Neural progenitor cell (in vitro differentiated cells): Measurements from ENCODE around the gene LIMS2. TPM values are rescaled to one million over a fixed set of nuclear protein-coding genes. Genes with fewer than 3 reads are reported as not detected.

ENCODE experiments used
- DNase-seq: peaks from one replicate; pipeline ENCODE4 v3.0.0-alpha.2; 2016; ENCODE audit warnings: low spot score
- H2AFZ ChIP-seq: fragments of 200-600 bp; sonication (generic); replicated peaks from 2 replicates; pipeline ENCODE4 v1.6.1; 2016; ENCODE audit warnings: antibody characterized with exemption
- H3F3A ChIP-seq: fragments of 200-600 bp; sonication (generic); 2 replicates; pipeline ENCODE4 v1.6.1; 2016; ENCODE audit warnings: antibody characterized with exemption, low read depth
- H3K27ac ChIP-seq: fragments of 200-600 bp; sonication (generic); 2 replicates; pipeline ENCODE4 v1.5.1; 2016; ENCODE audit warnings: mild to moderate bottlenecking
- H3K27me3 ChIP-seq: fragments of 200-600 bp; sonication (generic); 2 replicates; pipeline ENCODE4 v1.6.1; 2016; ENCODE audit warnings: mild to moderate bottlenecking, moderate library complexity
- H3K36me3 ChIP-seq: fragments of 200-600 bp; sonication (generic); 2 replicates; pipeline ENCODE4 v1.5.1; 2016
- H3K4me1 ChIP-seq: fragments of 200-600 bp; sonication (generic); 2 replicates; pipeline ENCODE4 v1.6.1; 2016; ENCODE audit warnings: mixed run types
- H3K4me2 ChIP-seq: fragments of 200-600 bp; sonication (generic); 2 replicates; pipeline ENCODE4 v1.6.1; 2016
- H3K4me3 ChIP-seq: fragments of 200-600 bp; sonication (generic); 2 replicates; pipeline ENCODE4 v1.5.1; 2016
- H3K79me2 ChIP-seq: fragments of 200-600 bp; sonication (generic); 2 replicates; pipeline ENCODE4 v1.6.1; 2016; ENCODE audit warnings: low read depth
- H3K9ac ChIP-seq: fragments of 200-600 bp; sonication (generic); 2 replicates; pipeline ENCODE4 v1.6.1; 2016
- H3K9me3 ChIP-seq: fragments of 200-600 bp; sonication (generic); 2 replicates; pipeline ENCODE4 v1.5.1; 2016; ENCODE audit warnings: low read depth
- H4K20me1 ChIP-seq: fragments of 200-600 bp; sonication (generic); 2 replicates; pipeline ENCODE4 v1.6.1; 2016; ENCODE audit warnings: low read depth
- H3K27ac Mint-ChIP-seq: 3 replicates; pipeline ENCODE4 v1.8.0; 2021; ENCODE audit warnings: mixed read lengths
- H3K27me3 Mint-ChIP-seq: 2 replicates; pipeline ENCODE4 v1.8.0; 2022; ENCODE audit warnings: low read depth, mild to moderate bottlenecking, inconsistent platforms, moderate library complexity, mixed read lengths; ENCODE audit not compliant: insufficient read depth
- H3K36me3 Mint-ChIP-seq: 3 replicates; pipeline ENCODE4 v1.8.0; 2021; ENCODE audit warnings: mixed read lengths
- H3K4me1 Mint-ChIP-seq: 3 replicates; pipeline ENCODE4 v1.8.0; 2021; ENCODE audit warnings: mixed read lengths
- H3K4me3 Mint-ChIP-seq: 3 replicates; pipeline ENCODE4 v1.8.0; 2021; ENCODE audit warnings: mild to moderate bottlenecking, moderate library complexity, mixed read lengths
- H3K9me3 Mint-ChIP-seq: 3 replicates; pipeline ENCODE4 v1.8.0; 2020; ENCODE audit warnings: mixed read lengths
- CTCF ChIP-seq: fragments of 200-600 bp; sonication (generic); IDR thresholded peaks from 2 replicates; pipeline ENCODE4 v1.5.1; 2017; ENCODE audit warnings: antibody characterized with exemption, mild to moderate bottlenecking
- EZH2 ChIP-seq: fragments of 200-600 bp; sonication (generic); IDR thresholded peaks from 2 replicates; pipeline ENCODE4 v1.6.1; 2017; ENCODE audit warnings: antibody characterized with exemption, mild to moderate bottlenecking, moderate library complexity
- EZH2phosphoT487 ChIP-seq: fragments of 200-600 bp; sonication (generic); IDR thresholded peaks from 2 replicates; pipeline ENCODE4 v1.6.1; 2017; ENCODE audit warnings: antibody characterized with exemption
- total RNA-seq: library from RNA; depleted of rRNA; stranded (reverse); fragments of >200 nt; gene quantifications from 2 replicates; pipeline ENCODE4 v1.2.3, GENCODE V29; 2015; ENCODE audit warnings: low replicate concordance

The LIMS2 gene
- total RNA-seq, 1 donor from 2014 or later = not detected

GRCh38 chr2:127633556-127634065 is 41.7 kb downstream of the LIMS2 start:
- no peaks in the 10 kb centered on the region for H3K9me3 ChIP-seq
- DNase-seq = no peak
- H3K4me2 ChIP-seq = no peak overlapping the region
- no peaks in the 10 kb centered on the region for H4K20me1 ChIP-seq
- no peaks in the 10 kb centered on the region for H3K79me2 ChIP-seq
- H3K36me3 Mint-ChIP-seq = no peaks in the 10 kb centered on the region
- no peaks in the 10 kb centered on the region for H3K27me3 ChIP-seq
- H3K9me3 Mint-ChIP-seq = no peaks in the 10 kb centered on the region
- H3K27ac ChIP-seq = no peak overlapping the region
- no peaks in the 10 kb centered on the region for H3K36me3 ChIP-seq
- no peaks in the 10 kb centered on the region for H3F3A ChIP-seq
- H3K4me1 Mint-ChIP-seq = peaks cover 2% of the 10 kb centered on the region
- peaks cover 3% of the 10 kb centered on the region for H3K27me3 Mint-ChIP-seq
- H3K4me1 ChIP-seq = peaks cover 5% of the 10 kb centered on the region
- TF ChIP-seq EZH2phosphoT487 = no peak
- TF ChIP-seq EZH2 = no peak
- no peak for TF ChIP-seq CTCF
- no peak overlapping the region for H3K4me3 ChIP-seq
- H3K9ac ChIP-seq = no peak overlapping the region
- H3K27ac Mint-ChIP-seq = no peak overlapping the region
- H2AFZ ChIP-seq = no peak overlapping the region
- no peak overlapping the region for H3K4me3 Mint-ChIP-seq

- H3K27ac Mint-ChIP-seq = no peak overlapping the region
- TF ChIP-seq EZH2phosphoT487 = no peak
- no peak for TF ChIP-seq CTCF
- TF ChIP-seq EZH2 = no peak
Observed at GRCh38 chr2:127632592-127633489, 42.5 kb downstream of the LIMS2 start.

GRCh38 chr2:127631997-127632581 is 43.2 kb downstream of the LIMS2 start:
- Histone ChIP-seq H3K27me3 (no peaks in the 10 kb centered on the region), H3K9me3 (no peaks in the 10 kb centered on the region), H3K9ac (no peak overlapping the region), H4K20me1 (no peaks in the 10 kb centered on the region), H3K4me3 (no peak overlapping the region), H2AFZ (no peak overlapping the region), H3K4me1 (no peaks in the 10 kb centered on the region), H3F3A (no peaks in the 10 kb centered on the region), H3K36me3 (no peaks in the 10 kb centered on the region), H3K4me2 (no peak overlapping the region), H3K79me2 (no peaks in the 10 kb centered on the region), H3K27ac (no peak overlapping the region)
- no peaks in the 10 kb centered on the region for H3K36me3 Mint-ChIP-seq
- TF ChIP-seq CTCF = no peak
- TF ChIP-seq EZH2phosphoT487 = no peak
- TF ChIP-seq EZH2 = no peak
- no peak overlapping the region for H3K27ac Mint-ChIP-seq
- DNase-seq = no peak
- no peaks in the 10 kb centered on the region for H3K4me1 Mint-ChIP-seq
- peaks cover 2% of the 10 kb centered on the region for H3K27me3 Mint-ChIP-seq
- no peak overlapping the region for H3K4me3 Mint-ChIP-seq
- H3K9me3 Mint-ChIP-seq = no peaks in the 10 kb centered on the region

More at GRCh38 chr2:127632592-127633489, 42.5 kb downstream of the LIMS2 start:
- H3K27me3 ChIP-seq = no peaks in the 10 kb centered on the region
- no peaks in the 10 kb centered on the region for H3K36me3 Mint-ChIP-seq
- no peak overlapping the region for H3K9ac ChIP-seq
- no peak overlapping the region for H3K4me3 Mint-ChIP-seq
- H3F3A ChIP-seq = no peaks in the 10 kb centered on the region
- no peak overlapping the region for H3K4me3 ChIP-seq
- H3K27me3 Mint-ChIP-seq = peaks cover 3% of the 10 kb centered on the region
- H3K4me1 Mint-ChIP-seq = peaks cover 1% of the 10 kb centered on the region
- H2AFZ ChIP-seq = no peak overlapping the region
- H3K9me3 Mint-ChIP-seq = no peaks in the 10 kb centered on the region
- peaks cover under 1% of the 10 kb centered on the region for H3K4me1 ChIP-seq
- no peaks in the 10 kb centered on the region for H4K20me1 ChIP-seq
- DNase-seq = no peak
- H3K9me3 ChIP-seq = no peaks in the 10 kb centered on the region
- no peak overlapping the region for H3K27ac ChIP-seq
- H3K79me2 ChIP-seq = no peaks in the 10 kb centered on the region
- H3K4me2 ChIP-seq = no peak overlapping the region
- no peaks in the 10 kb centered on the region for H3K36me3 ChIP-seq
